GM12875 (cell line): ENCODE measurements around the gene IL37.

Source experiments
- H3K4me3 ChIP-seq: one replicate; pipeline ENCODE4 v1.5.1; 2011; ENCODE audit warnings: low read depth, low read length, control low read depth
- CTCF ChIP-seq: IDR thresholded peaks from 2 replicates; pipeline ENCODE4 v1.5.1; 2011; ENCODE audit warnings: low read depth, mild to moderate bottlenecking, control low read depth, inconsistent platforms, low read length, moderate library complexity, borderline replicate concordance; ENCODE audit not compliant: insufficient read depth

IL37 gene

GRCh38 chr2:112883669-112884068 lies 27.3 kb upstream of the IL37 start:
- TF ChIP-seq CTCF = no peak

GRCh38 chr2:112884869-112885505 lies 26.0 kb upstream of the IL37 start:
- no peak overlapping the region for H3K4me3 ChIP-seq
- TF ChIP-seq CTCF = peak; percentile 85

More at GRCh38 chr2:112883669-112884068, 27.3 kb upstream of the IL37 start:
- H3K4me3 ChIP-seq = no peak overlapping the region

- no peak for TF ChIP-seq CTCF
- H3K4me3 ChIP-seq = no peak overlapping the region
These were observed 25.5 kb upstream of the IL37 start for GRCh38 chr2:112885506-112885902.

- no peak overlapping the region for H3K4me3 ChIP-seq
- TF ChIP-seq CTCF = no peak
These were observed 24.7 kb upstream of the IL37 start for GRCh38 chr2:112886291-112886690.

GRCh38 chr2:112887964-112888749 lies 22.8 kb upstream of the IL37 start:
- no peak overlapping the region for H3K4me3 ChIP-seq
- no peak for TF ChIP-seq CTCF

- no peak for TF ChIP-seq CTCF
- H3K4me3 ChIP-seq = no peak overlapping the region
These were observed 21.0 kb upstream of the IL37 start for GRCh38 chr2:112889976-112890375.

- no peak for TF ChIP-seq CTCF
- H3K4me3 ChIP-seq = no peak overlapping the region
These were observed 19.6 kb upstream of the IL37 start for GRCh38 chr2:112891385-112891831.
